Measurements from ENCODE around the gene SRCIN1.

The SRCIN1 gene

DNA sequence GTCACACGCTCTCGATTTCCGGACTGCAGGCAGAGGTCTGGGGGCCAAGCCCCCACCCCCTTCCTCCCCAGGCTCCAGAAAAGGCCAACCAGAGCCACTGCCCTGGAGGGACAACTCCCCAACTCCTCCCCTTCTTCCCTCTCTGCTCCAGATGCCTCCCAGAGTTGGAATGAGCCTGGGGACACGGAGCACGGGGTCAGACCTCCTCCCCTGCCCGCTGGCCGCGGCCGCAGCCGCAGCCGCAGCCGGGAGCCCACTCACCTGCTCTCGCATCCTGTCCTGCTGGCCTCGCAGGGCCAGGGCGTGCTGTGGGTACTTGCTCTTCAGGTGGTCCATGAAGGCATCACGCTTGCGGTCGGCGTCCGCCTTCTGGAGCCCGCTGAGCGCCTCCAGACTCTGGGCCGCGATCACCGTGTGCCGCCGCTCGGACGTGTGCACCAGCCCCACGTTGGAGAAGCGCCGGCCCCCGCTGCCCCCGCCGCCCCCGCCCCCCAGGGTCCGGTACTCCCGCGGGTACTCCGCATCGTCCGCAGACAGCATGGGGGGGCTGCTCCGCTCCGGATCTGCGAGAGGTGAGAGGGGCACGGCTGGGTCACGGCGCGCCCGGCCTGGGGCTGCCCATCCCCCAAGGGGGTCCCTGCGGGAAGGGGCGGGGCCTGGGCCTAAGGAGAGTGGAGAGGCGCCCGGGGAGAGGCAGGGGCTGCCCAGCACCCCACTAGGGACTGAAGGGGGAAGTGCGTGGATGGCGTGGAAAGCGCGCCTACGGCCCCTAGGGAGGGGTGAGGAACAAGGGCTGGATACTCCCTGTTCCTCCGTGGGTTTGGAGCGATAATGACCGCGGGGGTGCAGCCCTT is 27.3 kb downstream of the SRCIN1 start:
- no peak for DNase-seq (ENCODE audit: low read depth)

DNA sequence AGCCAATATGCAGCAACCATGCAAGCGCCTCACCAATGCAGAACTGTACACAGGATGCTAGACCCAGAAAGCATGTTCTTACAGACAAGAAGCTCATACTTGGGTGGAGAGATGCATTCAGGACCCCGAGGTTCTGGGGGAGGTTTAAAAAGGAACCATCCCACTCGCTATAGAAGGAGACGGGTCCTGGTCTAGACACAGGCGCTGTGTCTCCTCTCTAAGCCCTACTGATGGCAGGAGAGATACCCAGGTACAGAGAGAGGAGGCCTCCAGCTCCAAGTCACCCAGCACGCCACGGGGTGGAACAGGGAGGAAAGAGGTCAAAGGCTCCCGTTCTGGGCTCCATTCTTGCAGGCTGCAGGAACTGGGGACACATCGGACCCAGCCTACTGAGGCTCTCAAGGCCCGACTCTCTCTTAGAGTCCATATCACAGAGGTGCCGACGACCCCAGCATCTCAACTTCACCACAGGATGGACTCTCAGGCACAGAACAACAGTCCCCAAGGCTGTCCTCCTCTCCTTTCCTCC is 28.0 kb downstream of the SRCIN1 start:
- no peak for DNase-seq (ENCODE audit: low read depth)

DNA sequence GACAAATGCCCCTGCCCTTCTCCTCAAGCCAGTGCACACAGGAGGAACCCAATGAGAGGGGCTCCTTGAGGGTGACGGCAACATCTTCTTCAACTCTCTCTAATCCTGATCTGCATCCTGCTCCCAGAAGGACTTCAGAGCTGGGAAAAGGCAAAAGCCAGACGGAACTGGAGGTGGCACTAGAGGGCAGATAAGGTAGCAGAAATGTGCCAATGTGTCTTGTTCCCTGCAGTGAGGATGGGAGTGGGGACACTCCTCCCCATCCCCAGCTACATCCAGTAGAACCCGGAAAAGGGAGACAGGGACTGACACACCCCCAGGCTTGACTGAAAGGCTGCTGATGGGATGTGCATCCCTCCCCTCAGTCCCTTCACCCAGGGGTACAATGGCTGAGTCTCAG is 28.5 kb downstream of the SRCIN1 start:
- no peak for DNase-seq (ENCODE audit: low read depth)

DNA sequence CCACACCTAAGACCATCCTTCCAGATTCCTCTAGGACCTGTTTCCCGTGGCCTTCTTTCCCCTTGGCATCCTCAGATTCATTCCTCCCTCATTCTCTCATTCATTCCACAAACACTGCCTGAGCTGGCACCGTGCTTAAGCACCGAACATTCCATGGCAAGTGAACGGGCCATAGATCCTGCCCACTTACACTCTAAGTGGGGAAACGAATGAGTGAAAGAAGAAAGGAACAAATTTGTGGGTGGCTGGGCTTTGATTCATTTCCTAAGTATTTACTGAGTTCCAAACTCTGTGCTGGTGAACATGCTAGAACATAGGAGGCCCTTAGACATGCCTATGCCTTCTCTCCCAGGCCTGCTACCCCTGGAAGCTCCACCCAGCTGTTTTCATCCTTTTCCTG is 30.0 kb downstream of the SRCIN1 start:
- no peak for DNase-seq (ENCODE audit: low read depth)

DNA sequence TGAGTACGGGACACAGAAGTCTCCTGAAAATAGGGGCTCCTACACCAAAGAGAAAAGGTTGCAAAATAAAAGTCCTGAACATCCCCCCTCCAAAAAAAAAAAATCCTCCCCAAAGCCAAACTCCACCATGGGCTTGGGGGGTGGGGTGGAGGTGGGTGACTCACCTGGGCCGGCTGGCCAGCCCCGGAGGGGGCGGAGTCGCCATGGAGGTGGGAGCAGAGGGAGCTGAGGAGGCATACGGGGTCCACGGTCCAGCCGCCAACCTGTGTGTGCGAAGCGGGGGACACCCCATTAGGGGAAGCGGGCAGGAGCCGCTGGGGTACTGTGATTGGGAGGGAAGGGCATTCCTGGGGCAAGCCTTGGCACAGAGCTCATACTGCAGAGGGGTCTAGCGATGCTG is 31.0 kb downstream of the SRCIN1 start:
- DNase-seq (ENCODE audit: low read depth): no peak

DNA sequence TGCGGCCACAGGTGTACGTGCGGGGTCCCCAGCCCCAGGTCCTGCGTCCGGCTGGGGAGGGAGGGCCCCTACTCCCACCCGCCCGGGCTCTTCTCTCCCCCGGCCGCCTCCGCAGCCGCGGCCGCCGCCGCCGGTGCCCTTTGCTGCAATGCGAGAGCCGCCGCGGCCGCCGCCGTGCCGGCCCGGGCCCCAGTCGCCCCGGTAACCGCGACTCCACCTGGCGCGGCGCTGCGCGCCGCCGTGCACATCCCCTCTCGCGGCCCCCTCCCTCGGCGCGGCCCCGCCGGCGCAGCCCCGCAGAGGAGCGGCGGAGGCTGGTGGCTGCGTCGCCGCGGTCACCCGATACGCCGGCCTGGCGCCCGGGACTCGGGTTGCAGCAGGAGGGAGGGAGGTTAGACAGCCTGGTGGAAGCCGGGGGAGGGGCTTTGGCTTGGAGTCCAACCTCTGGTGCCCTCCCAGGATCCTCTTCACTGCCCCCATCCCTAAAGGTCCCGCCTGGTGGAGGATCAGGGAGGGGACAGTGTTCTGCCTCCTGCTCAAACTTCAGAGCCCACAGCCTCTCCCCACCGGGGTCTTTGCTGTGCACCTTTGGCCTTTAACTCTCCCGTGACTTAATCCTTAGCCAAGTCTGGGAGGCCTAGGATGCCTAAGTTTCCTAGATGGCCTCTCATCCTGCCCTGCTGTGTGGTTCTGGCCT is 32.9 kb downstream of the SRCIN1 start:
- no peak for DNase-seq (ENCODE audit: low read depth)

DNA sequence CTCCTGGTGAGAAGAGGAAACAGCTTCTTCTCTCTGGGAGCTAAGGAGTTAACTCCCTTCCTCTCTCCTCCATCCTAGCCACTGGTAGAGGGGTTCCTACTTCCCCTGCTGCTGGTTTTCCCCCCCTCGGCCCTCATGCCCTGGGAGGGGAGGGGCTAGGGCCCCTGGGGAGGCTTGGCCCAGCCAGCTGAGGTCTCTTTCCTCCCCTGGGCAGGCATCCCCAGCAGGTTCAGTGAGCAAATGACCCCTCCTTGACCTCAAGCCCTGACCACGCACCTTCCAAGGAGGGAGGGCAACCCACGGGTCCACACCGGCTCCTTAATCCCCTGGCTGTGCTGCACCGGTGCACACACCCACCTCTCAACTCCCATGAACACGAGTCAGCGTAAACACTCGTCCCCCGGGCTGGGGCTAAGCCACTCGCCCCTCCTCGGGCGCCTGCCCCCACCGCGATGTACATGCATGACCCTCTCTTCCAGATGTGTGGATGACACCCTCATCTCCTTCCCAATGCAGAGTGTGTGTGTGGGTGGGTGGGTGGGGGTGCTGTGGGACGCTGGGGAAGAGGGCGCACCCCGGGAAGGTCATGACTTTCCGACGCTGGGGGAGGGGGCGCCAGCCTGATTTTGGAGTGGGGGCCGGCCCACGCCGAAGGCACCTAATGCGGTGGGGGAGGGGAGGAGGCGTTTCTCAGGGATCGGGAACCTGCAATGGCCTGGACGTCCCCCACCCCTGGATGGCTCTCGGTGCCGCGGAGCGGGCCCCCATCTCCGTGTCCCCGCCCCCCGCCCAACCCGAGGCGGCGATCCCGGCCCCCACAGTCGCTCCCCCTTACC is 33.7 kb downstream of the SRCIN1 start:
- no peak for DNase-seq (ENCODE audit: low read depth)

DNA sequence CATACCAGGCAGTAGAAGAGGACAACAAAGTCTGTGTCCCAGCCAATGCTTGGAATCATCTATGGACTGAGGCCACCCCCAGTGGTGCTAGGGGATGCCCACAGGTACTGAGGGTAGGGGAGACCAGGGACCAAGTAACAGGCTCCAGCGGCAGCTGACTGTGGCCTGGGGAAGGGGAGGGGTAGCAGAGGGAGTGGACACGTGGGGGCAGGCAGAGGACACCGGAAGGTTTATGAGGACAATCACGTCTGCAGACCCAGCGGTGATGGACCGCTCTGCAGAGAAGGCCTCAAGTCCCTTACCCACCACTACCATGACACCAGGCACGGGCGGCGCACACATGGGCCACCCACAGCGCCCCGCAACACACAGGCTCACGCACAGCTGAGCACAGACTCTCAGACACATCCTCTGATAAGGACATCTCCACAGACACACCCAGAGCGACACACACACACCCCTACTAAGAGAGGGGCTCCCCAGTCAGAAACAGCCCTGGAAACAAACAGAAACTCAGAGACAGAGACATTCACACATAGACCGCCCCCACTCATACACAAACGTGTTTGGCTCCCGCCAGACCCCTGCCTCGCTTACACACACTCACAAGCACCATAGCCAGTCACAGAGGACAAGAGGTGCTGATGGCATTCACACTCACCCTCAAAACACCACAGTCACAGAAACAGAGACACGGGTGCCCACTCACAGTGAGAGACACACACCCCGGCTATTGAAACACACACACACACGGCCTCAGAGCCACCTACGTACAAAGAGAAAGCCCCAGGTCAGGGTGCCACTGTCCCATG is 35.8 kb downstream of the SRCIN1 start:
- DNase-seq (ENCODE audit: low read depth): no peak

DNA sequence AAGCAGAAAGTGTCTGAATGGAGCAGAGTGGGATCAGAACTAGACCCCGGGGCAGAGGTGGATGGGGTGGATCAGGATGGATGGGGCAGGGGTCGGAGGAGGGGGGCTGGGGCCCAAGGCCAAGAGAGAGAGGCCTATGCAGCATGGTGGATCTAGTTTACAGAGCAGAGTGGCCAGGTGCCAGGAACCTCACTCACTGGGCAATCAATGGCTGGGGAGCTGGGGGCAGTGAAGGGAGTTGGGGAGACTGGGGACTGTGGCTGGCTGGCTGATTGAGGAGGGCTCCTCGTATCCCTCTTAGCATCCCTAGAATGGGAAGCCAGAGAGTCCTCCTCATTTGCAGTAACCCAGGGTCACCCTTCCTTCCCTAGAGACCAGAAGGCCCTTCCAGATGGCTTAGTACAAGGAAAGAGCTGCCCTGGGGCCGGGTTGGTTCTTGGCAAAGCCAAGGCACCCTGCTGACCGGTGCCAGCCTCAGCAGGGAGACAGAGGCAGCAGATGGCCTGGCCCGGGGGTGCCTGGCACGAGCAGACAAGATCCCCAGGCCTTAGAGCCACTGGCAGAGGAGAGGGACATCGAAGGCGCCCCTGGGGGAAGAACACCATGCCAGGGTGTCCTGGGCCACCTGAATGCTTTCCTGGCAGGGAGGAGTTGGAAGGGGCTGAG is 36.8 kb downstream of the SRCIN1 start:
- DNase-seq (ENCODE audit: low read depth): no peak

DNA sequence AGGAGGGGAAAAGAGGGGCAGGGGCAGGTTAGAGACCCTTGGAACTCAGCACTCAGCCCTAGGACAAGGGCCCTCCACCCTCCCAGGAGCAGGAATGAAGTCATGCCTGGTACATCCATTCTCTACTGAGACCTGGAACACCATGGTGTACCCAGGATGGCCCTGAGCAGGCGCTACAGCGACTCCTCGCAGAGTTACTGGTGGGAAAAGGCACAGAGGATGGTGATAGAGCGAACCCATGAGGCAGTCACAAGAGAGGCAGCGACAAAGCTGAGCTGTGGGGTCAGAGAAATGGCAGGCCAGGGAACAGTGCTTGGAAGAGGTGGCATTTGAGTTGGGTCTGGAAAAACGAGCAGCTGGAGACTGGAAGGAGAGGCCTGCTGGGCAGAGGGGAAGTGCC is 37.5 kb downstream of the SRCIN1 start:
- no peak for DNase-seq (ENCODE audit: low read depth)

DNA sequence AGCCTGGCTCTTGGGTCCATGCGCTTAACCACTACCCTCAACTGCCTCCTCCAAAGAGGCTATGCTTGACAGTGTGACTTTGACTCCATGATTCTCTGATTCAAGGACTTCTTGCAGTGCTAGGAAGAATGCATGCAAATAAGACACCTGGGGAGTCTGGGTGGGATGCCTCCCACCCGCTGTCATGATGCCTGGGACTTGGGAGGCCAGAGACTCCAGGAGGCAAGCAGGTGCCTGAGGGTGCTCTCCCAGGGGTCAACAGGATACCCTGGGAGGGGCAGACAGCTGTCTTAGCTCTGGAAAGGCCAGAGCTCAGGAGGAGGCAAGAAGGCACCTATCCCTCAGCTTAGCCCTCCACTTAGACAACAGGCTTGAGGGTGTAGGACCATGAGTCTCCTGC is 38.4 kb downstream of the SRCIN1 start:
- DNase-seq (ENCODE audit: low read depth): no peak

DNA sequence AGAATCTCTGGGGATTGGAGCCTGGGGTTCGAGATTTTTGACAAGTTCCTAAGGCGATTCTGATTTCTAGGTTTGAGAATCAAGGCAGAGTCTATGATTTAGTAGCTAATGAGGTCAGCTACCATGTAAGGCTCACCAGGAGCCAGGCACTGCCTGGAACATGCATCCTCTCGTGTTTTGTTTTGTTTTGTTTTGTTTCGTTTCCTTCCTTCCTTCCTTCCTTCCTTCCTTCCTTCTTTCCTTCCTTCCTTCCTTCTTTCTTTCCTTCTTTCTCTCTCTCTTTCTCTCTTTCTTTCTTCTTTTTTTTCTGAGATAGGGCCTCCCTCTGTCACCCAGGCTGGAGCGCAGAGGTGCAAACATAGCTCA is 39.1 kb downstream of the SRCIN1 start:
- no peak for DNase-seq (ENCODE audit: low read depth)

DNA sequence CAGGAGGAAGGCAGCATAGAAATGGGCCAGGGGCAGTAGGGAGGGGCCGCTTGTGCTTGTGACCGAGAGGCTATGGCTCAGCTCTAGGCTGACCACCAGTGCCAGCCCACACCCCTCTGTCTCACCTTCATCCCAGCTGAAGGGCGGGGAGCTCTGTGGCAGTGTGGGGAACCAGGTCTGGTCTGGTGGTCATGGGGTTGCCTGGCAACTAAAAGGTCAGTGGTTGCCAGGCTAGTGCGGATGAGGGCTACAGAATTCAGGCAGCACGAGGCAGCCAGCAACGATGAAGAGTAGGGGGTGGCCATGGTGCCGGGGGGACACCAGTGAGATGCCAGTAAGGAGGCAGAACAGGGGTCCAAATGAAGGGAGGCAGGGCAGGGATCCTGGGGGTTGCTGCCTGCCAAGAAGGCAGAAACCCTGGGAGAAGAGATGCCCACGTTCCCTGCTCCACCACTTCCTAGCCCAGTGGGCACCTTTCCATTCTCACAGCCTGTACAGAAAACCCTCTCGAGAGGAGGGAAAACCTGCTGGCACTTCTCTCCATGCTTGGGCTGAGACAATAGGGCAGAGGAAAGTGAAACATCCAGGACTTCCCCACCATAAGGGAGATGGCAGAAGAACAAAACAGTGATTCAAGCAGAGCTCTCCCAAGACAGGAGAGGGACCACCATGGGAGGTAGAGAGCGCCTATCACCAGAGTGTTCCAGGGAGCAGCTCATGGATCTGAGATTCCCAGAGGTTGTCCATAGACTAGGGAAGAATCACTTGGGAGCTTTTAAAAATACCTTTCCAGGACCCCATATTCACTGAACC is 39.7 kb downstream of the SRCIN1 start:
- DNase-seq (ENCODE audit: low read depth): no peak

DNA sequence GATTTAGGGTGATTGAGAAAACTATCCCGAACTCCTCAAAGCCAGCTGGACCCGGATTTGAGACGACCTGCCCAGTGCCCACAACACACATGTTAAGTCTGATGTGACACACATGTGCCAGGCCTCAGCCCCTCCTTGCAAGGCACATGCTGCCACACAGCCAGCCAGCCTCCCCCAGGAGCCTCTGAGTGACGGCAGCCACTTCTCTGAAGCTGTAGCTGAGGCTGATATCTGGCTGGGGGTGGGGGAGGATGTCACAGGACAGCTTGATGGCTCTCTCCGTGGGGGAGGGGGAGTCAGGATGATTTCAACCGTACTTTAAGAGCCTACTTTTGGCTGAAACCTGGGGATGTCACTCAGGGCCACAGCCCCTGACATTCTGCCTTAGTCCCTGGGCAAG is 40.9 kb downstream of the SRCIN1 start:
- no peak for DNase-seq (ENCODE audit: low read depth)

DNA sequence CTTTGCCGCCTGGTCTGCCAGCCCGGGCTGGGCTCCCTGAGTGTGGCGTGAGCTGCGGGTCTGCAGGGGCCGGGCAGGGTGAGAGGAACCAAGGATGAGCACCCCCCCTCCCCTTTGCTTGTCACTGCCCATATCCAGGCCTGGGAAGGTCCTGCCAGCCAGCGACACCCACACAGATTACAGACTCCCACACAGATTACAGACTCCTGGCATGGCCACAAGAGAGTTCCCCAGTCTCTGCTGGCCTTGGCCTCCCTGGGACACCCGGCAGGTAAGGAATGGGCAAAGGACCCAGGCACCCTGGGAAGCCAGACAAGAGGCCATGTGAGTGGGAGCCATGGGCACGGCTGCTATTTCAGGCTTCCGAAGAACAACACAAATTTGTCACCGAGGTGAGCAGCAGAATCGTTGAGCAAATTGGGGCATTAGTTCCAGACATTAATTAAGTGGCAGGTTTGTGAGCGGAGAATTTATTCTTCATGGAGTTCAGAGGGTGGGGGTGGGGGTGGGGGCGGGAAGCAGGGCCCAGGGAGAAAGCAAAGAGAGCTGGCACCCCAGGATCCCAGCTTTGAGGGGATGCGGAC is 41.4 kb downstream of the SRCIN1 start:
- DNase-seq (ENCODE audit: low read depth): no peak

DNA sequence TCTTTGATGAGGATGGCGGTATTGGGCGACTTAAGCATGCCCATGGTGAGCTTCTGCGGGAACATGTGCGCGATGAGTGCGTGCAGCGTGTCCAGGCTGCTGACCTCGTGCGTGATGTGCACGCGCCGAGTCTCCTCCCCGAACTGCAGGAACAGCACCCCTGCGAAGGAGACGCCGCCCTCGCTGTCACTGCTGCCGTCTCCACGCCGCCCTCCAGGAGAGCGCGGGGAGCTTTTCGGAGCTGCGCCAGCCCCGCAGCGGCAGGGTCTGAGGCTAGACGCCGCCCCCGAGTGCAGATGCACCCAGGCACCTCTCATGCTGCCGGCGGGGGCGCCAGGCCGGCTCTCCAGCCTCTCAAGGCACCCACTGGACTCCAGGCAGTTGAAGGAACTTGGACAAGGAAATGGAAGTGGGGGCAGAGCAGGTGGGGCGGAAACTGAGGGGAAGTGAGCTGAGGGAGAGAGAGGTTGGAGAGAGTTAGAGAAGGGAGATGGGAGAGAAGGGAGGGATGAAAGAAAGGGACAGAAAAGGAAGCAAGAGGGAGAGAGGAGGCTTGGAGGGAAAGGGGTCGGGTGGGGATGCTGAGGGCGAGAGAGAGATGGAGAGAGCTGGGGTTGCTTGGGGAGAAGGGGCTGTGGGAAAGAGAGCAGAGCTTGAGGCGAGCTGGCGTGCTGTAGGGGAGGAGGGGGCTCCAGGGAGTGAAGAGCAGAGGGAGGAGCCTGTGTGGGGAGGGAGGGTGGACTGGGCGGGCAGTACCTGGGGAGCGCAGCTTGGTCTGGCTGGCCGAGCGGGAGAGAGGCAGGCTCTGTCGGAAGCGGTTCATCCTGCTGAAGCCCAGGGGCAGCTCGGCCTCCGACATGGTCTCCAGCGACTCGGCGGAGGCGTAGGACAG is 42.1 kb downstream of the SRCIN1 start:
- DNase-seq (ENCODE audit: low read depth): no peak

DNA sequence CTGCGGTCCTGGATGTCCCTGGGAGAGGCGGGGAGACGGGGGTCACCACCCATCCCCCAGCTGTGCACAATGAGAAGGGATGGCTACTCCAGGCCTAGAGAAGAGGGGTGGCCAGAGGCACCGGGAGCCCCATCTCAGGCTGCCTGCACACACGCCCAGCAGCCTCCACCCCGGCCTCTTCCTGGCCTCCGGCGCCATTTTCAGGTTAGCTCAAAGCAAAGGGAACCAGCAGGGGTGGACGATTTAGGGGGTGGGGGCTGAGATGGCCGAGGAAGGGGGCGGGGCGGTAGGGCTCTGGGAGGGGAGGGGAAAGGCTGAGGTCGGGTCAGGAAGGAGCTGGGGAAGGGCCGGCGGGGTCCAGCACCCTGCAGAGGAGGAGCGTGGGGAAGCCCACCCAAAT is 42.8 kb downstream of the SRCIN1 start:
- no peak for DNase-seq (ENCODE audit: low read depth)

DNA sequence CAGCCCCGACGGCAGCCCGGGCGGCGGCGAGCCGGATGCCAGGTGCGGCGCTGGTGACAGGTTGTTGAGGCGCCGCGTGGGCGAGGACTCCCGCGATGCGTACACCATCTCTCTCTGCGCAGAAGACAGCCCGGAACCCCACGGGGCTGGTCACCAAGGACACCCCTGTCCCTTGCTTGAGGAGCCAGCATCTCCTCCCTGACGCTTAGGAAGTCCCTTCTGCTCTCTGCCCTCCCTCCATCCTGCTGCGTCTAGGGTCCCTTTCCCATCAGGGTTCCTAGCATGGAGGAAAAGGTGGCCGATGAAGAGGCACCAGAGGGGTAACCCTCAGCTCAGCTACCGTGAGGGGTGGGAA is 43.6 kb downstream of the SRCIN1 start:
- DNase-seq (ENCODE audit: low read depth): no peak
